ENCODE data around the gene BAG1. TPM values are rescaled to one million over a fixed set of nuclear protein-coding genes. Genes with fewer than 3 reads are reported as not detected.

The BAG1 gene
- total RNA-seq, 4 donors from 2014 or later, result 73.2 to 101 (median 91.0) TPM

DNA sequence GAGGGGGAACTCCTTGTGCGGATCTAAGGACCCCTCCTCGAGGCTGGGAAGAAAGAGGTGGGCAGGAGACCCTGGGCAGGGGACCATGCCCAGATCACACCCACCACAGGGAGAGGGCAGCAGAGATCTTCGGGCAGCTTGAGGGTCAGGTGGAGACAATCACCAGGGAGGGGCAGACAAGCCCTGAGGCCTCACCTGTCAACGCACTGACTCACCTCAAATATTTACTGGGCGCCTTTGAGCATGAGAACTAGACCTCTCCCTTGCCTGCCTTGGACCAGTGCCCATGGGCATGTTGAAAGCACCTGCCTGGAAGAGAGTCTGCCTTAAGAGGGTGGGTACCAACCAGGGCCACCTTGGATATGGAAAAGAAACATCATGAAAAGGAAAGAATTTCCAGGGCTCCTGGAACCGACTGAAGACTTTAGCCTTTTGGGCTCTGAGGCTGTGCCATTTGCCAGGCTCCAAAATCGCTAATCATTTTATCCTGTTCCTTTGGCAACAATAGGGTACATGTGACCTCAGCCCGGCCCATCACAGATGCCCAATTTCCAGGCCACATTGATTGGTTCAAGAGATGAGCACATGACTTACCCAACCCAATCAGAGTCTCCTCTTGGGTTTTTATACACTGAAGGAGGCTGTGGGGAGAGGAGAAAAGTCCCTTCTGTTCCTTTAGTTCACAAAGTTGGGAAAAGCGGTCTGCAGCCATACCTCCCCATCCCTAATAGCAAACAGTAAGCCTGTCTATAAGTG, 35.0 kb downstream of the BAG1 start:
- 57 to 58% methylated on average over 7 to 8 of the region's 9 CpGs for WGBS, 2 donors
- no peak overlapping the region for H3K4me3 ChIP-seq
- intact Hi-C loops (cut with DNase I), result no loop called here
- H3K27ac ChIP-seq, result peak overlapping the region; percentile 56 to 84 (median 77)
- H3K4me1 ChIP-seq, result peaks cover 15 to 93% (median 37%) of the 10 kb centered on the region in 3 donors
- H3K27me3 ChIP-seq, result no peaks in the 10 kb centered on the region
- no peak for DNase-seq
- TF ChIP-seq POLR2A (IDR thresholded peaks at IDR 0.05), result no peak
- TF ChIP-seq, protein P1, sequence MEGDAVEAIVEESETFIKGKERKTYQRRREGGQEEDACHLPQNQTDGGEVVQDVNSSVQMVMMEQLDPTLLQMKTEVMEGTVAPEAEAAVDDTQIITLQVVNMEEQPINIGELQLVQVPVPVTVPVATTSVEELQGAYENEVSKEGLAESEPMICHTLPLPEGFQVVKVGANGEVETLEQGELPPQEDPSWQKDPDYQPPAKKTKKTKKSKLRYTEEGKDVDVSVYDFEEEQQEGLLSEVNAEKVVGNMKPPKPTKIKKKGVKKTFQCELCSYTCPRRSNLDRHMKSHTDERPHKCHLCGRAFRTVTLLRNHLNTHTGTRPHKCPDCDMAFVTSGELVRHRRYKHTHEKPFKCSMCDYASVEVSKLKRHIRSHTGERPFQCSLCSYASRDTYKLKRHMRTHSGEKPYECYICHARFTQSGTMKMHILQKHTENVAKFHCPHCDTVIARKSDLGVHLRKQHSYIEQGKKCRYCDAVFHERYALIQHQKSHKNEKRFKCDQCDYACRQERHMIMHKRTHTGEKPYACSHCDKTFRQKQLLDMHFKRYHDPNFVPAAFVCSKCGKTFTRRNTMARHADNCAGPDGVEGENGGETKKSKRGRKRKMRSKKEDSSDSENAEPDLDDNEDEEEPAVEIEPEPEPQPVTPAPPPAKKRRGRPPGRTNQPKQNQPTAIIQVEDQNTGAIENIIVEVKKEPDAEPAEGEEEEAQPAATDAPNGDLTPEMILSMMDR (IDR thresholded peaks at IDR 0.05), result peak; percentile 12 to 80 (median 64)
- H3K9me3 ChIP-seq, result no peaks in the 10 kb centered on the region
- no peaks in the 10 kb centered on the region for H3K36me3 ChIP-seq

DNA sequence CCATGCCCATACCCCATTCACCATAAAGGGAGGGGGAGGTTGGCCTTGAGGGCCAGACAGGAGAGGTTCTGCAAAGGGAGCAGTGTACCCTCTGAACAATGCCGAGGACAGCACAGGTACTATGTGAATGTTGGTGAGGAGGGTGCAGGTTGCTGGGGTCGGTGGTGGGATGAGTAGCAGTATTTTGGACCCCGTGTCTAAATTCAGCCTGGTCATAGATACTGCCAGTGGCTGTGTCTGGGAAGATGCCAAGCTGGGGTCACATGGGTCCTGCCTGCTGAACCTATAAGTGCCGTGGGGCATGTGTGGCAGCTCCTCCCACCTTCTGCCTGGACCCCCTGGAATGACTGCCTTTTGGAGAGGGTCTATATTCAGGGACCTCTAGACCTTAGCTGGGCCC, 35.9 kb downstream of the BAG1 start:
- no peak for DNase-seq
- Histone ChIP-seq H3K4me3 (no peak overlapping the region), H3K27ac (peak overlapping the region; percentile 43 to 84 (median 77)), H3K36me3 (no peaks in the 10 kb centered on the region), H3K27me3 (no peaks in the 10 kb centered on the region), H3K4me1 (peaks cover 8 to 84% (median 32%) of the 10 kb centered on the region in 3 donors), H3K9me3 (no peaks in the 10 kb centered on the region)
- WGBS, 2 donors, result 64 to 68% methylated on average over 4 of the region's 4 CpGs
- TF ChIP-seq POLR2A (IDR thresholded peaks at IDR 0.05), result no peak
- TF ChIP-seq, protein P1 (IDR thresholded peaks at IDR 0.05), result no peak
- intact Hi-C loops (cut with DNase I), result no loop called here

DNA sequence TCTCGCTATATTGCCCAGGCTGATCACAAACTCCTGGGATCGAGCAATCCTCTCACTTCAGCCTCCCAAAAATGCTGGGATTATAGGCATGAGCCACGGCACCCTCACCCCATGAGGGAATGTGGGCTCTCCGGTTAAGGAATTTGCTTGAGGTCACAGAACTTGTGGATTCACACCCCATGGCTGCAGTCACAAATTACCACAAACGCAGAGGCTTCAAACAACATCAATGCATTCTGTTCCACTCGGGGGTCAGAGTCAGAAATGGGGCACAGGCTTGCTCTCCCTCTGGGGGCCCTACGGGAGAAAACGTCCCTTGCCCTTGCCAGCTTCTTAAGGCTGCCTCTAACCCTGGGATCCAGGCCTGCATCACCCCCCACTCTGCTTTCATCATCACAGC, 36.8 kb downstream of the BAG1 start:
- DNase-seq, result no peak
- H3K27me3 ChIP-seq, result no peaks in the 10 kb centered on the region

DNA sequence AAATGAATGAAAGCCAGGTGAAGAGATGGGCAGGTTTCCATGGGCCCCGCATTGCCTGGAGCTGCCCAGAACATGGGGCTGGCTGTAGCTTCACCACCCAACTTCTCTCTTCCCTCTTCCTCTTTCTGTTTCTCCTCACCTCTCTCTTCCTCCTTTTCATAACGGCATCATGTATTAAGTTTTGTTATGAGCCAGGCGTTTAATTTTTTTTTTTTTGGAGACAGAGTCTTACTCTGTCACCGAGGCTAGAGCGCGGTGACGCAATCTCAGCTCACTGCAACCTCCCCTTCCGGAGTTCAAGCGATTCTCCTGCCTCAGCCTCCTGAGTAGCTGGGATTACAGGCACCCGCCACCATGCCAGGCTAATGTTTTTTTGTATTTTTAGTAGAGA, 37.5 kb downstream of the BAG1 start:
- no peak for DNase-seq
- H3K36me3 ChIP-seq, result no peaks in the 10 kb centered on the region
- no peaks in the 10 kb centered on the region for H3K27me3 ChIP-seq
- TF ChIP-seq, protein P1 (IDR thresholded peaks at IDR 0.05), result no peak
- no peak for TF ChIP-seq POLR2A (IDR thresholded peaks at IDR 0.05)
- WGBS, 2 donors, result 60 to 72% methylated on average over 4 to 10 of the region's 10 CpGs
- H3K9me3 ChIP-seq, result no peaks in the 10 kb centered on the region
- intact Hi-C loops (cut with DNase I), result loop anchor here (2.0 kb wide), 1 partner anchor 144 kb away; no protein-coding TSS in a partner anchor
- H3K4me1 ChIP-seq, result peaks cover 6 to 73% (median 32%) of the 10 kb centered on the region in 3 donors
- peak overlapping the region; percentile 8 to 53 (median 45) for H3K27ac ChIP-seq
- H3K4me3 ChIP-seq, result no peak overlapping the region

More for the DNA sequence above, 36.8 kb downstream of the BAG1 start:
- WGBS, 2 donors, result 65 to 69% methylated on average over 8 of the region's 8 CpGs
- Histone ChIP-seq H3K4me1 (peaks cover 6 to 75% (median 32%) of the 10 kb centered on the region in 3 donors), H3K4me3 (no peak overlapping the region), H3K9me3 (no peaks in the 10 kb centered on the region), H3K27ac (peak overlapping the region in 3 of 4 donors; percentile 35 to 47 (median 43)), H3K36me3 (no peaks in the 10 kb centered on the region)
- intact Hi-C loops (cut with DNase I), result loop anchor here (2.0 kb wide), 1 partner anchor 145 kb away; no protein-coding TSS in a partner anchor
- TF ChIP-seq POLR2A (IDR thresholded peaks at IDR 0.05), result no peak
- TF ChIP-seq, protein P1 (IDR thresholded peaks at IDR 0.05), result no peak

Data from esophagus squamous epithelium (tissue), 5 donors.